ENCODE results near the gene BTG2.
A peak's percentile ranks its signal among the peaks of the same experiment; 100 is the strongest.

The BTG2 gene

DNA sequence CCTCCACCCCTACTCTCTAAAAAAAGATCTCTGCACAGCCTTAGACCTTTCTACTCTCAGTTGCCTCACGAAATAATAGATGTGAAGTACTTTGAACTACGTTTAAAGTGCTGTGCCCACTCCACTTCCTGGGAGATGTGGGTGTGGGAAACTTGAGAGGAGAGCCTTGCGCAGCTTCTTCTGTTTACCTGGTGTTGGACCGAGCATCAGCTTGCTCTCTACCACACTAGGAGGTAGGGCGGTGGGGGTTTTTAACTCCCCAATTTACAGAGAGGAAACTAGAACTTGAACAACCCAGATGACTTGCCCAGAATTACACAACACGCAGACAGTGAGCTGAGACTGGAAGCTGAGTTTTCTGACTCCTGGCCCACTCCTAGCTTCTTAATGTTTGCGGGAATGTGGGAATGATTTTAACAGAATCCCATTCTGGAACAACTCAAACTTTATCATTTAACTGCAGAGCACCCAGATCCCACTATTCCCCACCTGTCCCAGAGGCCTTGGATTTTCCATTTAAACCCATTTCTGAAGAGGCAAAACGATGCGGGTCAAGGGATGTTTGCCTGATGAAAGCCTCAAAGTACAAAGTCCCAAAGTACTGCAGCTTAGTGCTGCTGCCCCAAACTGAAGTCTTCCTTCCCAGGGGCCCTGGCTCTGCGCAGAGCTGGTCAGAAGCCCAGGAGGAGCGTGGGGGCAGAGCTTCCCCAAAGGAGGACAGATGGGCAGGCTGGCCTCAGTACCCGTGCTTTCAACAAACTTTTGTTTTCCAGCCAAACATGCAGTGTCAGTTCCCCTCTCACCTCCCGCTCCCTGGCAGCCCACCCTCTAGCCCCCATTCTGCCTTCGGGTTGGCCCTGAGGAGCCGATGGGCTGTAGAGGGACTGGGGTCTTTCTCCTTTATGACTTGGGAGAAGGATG is 19.0 kb downstream of the BTG2 start:
- TF ChIP-seq, protein P1, sequence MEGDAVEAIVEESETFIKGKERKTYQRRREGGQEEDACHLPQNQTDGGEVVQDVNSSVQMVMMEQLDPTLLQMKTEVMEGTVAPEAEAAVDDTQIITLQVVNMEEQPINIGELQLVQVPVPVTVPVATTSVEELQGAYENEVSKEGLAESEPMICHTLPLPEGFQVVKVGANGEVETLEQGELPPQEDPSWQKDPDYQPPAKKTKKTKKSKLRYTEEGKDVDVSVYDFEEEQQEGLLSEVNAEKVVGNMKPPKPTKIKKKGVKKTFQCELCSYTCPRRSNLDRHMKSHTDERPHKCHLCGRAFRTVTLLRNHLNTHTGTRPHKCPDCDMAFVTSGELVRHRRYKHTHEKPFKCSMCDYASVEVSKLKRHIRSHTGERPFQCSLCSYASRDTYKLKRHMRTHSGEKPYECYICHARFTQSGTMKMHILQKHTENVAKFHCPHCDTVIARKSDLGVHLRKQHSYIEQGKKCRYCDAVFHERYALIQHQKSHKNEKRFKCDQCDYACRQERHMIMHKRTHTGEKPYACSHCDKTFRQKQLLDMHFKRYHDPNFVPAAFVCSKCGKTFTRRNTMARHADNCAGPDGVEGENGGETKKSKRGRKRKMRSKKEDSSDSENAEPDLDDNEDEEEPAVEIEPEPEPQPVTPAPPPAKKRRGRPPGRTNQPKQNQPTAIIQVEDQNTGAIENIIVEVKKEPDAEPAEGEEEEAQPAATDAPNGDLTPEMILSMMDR (conservative IDR thresholded peaks at IDR 0.05) = no peak
- peak overlapping the region; percentile 98 for H3K27ac ChIP-seq

DNA sequence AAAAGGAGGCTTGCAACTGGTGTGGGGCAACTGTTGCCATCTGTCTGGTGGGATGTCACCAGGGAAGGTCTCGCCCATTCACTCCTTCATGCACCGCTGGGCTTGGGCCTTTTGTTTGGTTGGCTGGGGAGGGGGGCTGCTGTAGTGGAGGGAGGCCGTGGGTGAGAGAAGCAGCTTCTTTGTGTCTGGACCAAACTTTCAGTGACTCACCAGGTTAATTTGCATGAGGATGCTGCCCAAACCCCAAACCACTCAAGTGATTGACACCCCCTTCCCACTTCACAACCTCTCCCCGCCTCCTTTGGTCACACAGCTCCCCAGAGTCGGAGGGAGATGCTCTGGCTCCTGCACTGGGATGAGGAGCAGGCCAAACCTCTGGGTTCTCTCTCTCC is 19.7 kb downstream of the BTG2 start:
- H3K27ac ChIP-seq = peak overlapping the region; percentile 98

DNA sequence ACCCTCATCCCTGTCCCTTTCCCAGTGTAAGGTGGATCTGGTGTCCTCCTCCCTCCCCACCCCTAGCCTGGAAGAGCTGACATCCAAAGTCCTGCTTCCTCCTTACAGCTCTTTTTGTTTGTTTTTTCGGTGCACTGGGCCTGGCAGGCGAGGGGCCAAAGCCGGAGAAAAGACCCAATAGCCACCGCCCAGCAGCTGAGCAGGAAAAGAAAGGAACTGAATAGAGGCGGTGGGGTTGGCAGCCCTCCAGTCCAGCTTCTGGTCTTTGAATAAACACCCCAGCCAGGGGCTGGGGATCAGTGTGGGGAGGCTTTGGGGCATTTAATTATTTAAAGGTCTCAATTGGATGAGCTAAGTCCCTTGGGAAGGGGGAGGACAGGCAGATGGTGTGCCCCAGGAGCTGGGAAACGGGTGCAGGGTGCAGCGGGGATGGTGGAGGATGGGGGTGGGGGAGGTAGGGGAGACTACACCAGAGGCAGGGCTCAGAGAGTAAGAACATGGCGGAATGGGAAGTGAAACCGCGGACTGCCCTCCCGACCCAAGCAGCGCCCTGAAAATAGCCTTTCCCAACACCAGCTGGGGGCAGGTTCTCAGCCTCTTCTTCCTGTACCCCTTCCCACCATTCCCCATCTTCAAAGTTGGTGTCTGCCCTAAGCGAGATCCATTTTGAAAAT is 20.2 kb downstream of the BTG2 start:
- TF ChIP-seq, protein P1 (conservative IDR thresholded peaks at IDR 0.05) = no peak
- peak overlapping the region; percentile 98 for H3K27ac ChIP-seq

More for the DNA sequence above, 19.7 kb downstream of the BTG2 start:
- TF ChIP-seq, protein P1 (conservative IDR thresholded peaks at IDR 0.05) = no peak

DNA sequence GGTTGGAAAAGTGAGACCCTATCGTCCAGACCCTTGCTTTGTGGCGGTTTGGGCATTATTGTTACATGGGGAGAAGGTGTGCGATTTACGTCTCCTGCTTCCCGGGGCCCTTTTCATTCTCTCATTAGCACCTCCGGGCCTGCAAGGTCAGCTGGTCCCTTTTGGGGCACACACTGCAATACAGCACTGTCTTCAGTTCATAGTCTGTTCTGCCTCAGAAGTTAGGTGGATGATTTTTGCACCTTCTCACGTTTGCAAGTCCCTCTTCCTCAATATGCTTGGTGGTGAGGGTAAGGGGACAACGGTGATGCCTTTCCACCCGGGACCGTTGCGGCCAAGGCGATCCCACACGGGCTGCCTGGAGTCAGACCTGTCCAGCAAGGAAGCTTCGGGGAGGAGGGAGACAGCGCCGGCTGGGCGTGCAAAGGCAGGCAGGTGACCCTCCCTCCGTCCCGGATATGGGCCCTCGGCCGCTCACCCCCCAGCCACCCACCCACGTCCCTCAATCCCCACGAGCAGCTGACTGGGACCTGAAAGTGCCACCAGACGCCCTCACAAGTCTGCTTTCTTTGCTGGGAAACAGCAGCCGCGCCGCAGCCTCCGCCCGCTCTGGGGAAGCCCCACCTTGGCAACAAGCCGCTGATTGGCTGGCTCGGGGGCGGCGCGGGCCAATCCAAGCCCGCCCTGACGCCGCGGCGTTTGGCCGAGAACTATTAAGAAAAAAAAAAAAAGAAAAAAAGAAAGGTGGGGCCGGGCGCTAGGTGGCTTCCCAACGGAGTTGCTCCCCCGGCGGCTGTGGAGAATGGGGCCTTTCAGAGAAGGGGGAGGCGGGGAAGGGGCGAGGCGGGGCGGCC is 21.7 kb downstream of the BTG2 start:
- TF ChIP-seq, protein P1 (conservative IDR thresholded peaks at IDR 0.05) = no peak
- H3K27ac ChIP-seq = peak overlapping the region; percentile 98

DNA sequence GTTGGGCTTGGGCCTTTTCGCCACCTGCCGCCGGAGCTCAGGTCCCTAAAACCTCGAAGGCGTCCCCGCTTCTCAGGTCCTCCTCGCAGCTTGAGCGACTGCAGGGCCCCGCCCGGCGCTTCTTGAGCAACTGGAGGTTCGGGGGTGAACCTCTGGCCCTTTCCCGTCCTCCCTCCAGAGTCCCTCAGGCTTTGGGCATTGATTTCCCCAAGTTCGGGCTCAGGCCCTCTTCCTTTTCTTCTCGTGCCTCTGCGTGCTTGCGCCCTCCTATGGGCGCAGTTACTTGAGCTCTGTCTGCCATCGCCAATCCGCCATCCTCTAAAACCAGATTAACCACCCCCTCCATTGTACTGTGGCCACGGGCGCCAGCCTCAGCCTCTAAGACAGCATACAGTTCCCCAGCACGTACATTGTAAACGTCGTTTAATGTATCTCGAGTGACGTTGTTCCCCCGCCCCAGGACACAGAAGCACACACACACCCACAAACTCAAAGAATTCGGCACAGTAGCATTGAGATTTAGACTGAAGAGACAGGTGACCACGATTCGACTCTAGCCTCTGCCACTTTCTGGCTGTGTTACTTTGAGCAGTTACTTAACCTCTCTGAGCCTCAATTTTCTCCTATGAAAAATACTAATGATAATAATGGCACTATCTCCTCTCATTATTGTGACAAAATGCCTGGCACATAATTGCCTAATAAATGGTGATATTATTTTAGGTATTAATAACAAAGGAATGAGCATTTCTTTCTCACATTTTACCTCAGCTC is 22.6 kb downstream of the BTG2 start:
- TF ChIP-seq, protein P1 (conservative IDR thresholded peaks at IDR 0.05) = peak; percentile 65
- peak overlapping the region; percentile 98 for H3K27ac ChIP-seq

DNA sequence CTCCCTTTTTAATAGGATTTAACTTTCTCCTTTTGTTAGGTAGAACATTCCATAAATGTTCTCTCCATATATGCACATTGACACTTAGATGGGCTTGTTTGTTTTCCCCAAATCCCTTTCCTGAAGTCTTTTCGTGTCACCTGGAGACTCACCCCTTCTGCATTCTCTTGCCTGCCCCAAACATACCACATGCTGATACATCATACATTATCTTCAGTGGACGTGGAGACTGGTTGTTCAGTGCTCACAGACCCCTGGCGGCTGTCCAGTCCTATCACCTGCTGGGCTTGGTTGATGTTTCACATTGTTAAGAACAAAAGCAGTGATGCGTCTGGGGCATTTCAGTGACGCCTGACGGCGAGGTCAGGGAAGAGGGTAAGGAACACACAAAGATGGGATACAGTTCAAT is 23.4 kb downstream of the BTG2 start:
- H3K27ac ChIP-seq = peak overlapping the region; percentile 98
- TF ChIP-seq, protein P1 (conservative IDR thresholded peaks at IDR 0.05) = 0 out of 2 replicates have a peak, but pooled peaks have one; percentile 4
